GM18867 (cell line): ENCODE measurements around the gene CATSPER3.

ENCODE experiments used
- ATAC-seq: cut with Tn5 transposase; IDR thresholded peaks from one replicate; pipeline ENCODE4 v1.9.1; 2021; ENCODE audit warnings: mild to moderate bottlenecking, moderate library complexity; ENCODE audit not compliant: unreplicated experiment

Gene CATSPER3

GRCh38 chr5:135027697-135028615 lies 60.2 kb downstream of the CATSPER3 start:
- ATAC-seq: no peak

GRCh38 chr5:135028791-135029476 lies 61.2 kb downstream of the CATSPER3 start:
- no peak for ATAC-seq

GRCh38 chr5:135029477-135030122 lies 61.9 kb downstream of the CATSPER3 start:
- no peak for ATAC-seq

- no peak for ATAC-seq
Observed at GRCh38 chr5:135030123-135030955, 62.6 kb downstream of the CATSPER3 start.

GRCh38 chr5:135030956-135031812 lies 63.5 kb downstream of the CATSPER3 start:
- ATAC-seq: no peak

- no peak for ATAC-seq
Observed at GRCh38 chr5:135031813-135032694, 64.3 kb downstream of the CATSPER3 start.

GRCh38 chr5:135032695-135032998 lies 64.9 kb downstream of the CATSPER3 start:
- ATAC-seq: no peak

- ATAC-seq: no peak
Observed at GRCh38 chr5:135032999-135033861, 65.5 kb downstream of the CATSPER3 start.

- no peak for ATAC-seq
Observed at GRCh38 chr5:135033901-135034235, 66.2 kb downstream of the CATSPER3 start, which contains the start of gene PITX1. TSS of gene PITX1 (minus strand) at chr5:135034228. CDS start at chr5:135033881, 347 bp downstream.

GRCh38 chr5:135034236-135034962 lies 66.7 kb downstream of the CATSPER3 start:
- no peak for ATAC-seq

GRCh38 chr5:135034963-135035677 lies 67.4 kb downstream of the CATSPER3 start:
- no peak for ATAC-seq

- no peak for ATAC-seq
Observed at GRCh38 chr5:135035678-135036030, 67.9 kb downstream of the CATSPER3 start.

GRCh38 chr5:135036405-135036804 lies 68.7 kb downstream of the CATSPER3 start:
- no peak for ATAC-seq

- no peak for ATAC-seq
Observed at GRCh38 chr5:135037519-135038204, 70.0 kb downstream of the CATSPER3 start.

GRCh38 chr5:135038205-135038812 lies 70.6 kb downstream of the CATSPER3 start:
- ATAC-seq: no peak

GRCh38 chr5:135038813-135039270 lies 71.1 kb downstream of the CATSPER3 start:
- no peak for ATAC-seq
